Endometrial microvascular endothelial cells (primary cell): ENCODE results near the gene TAGAP. TPM values are rescaled to one million over a fixed set of nuclear protein-coding genes. Genes with fewer than 3 reads are reported as not detected.
"Not testable (repeated sequence)": the region's sequence is repeated elsewhere in the genome, so short reads cannot be mapped to it uniquely, and the experiment has no call there.

Source experiments
- in situ Hi-C: cut with HindIII; loops from 2 replicates; pipeline ENCODE4 v1.10.0; 2017; ENCODE audit warnings: low sequenced_read_pairs, low pct_unique_long_range_greater_than_20kb; ENCODE audit errors: inconsistent ontology term
- total RNA-seq: library from RNA; depleted of rRNA; stranded (reverse); fragments of >200 nt; gene quantifications from one replicate; pipeline ENCODE4 v1.2.3, GENCODE V29; 2015; ENCODE audit errors: inconsistent ontology term

The TAGAP gene
- total RNA-seq, 1 donor from 2014 or later: not detected

DNA sequence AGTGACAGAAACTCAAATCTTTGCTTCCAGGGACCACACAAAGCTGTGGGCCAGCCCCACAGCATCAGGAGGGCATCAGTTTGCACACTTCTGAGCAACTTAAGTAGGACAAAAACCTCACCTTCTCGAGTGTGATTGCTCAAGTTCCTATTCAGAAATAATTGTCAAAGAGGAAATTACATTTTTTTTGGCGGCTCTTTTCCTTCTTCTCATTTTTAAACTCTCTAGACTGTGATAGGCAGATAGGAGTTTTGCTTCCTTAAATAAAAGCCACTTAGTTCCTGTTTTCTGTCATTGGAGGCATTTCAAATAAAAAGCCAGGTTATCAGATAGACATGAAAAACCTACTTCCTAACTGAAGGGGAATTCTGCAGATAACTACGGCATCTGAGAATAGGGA is 11.2 kb upstream of the TAGAP start:
- in situ Hi-C loops: no loop called here

DNA sequence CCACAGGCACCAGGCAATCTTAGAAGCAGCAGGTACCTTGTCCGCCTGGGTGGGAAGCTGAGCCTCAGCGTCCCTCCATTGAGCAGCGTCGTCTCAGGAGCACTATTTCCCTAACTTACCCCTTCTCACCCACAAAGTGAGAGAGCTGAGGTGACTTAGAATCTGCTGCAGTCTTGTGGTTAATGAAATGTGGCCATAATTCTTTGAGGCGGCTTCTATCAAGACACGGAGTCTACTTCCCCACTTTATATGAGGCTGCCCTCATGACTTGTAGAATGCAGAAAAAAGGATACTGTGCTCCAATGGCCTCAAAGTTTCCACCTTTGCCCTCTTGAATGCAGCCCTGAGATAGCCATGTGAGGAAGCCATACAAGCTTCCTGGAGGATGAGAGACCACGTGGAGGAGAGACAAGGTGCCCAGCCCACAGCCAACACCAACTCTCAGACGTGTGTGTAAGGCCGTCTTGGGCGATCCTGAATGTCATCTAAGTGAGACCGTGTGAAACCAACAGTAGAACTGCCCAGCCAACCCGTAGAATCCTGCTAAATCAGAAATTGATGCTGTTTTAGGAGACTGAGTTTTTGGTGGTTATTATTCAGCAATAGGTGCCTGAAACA is 9.1 kb upstream of the TAGAP start:
- in situ Hi-C loops: no loop called here

DNA sequence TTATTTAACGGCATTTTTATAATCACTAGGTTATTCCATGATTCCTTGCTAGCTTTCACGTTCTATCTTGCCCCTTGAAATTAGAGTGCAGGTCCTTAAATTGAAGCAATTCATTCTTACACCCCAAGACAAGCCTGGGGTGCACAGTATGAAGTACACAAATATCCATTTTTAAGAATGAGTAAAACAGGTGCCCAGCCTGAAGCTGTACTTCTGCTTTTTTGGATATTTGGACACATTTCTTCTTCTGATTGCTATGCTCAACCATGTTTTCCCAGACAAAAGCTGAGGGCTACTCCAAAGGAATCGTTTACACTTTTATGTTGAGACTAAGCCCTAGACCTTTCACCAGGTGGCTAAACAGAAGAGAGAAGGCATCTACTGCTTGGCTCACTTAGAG is 7.9 kb upstream of the TAGAP start:
- in situ Hi-C loops: no loop called here

DNA sequence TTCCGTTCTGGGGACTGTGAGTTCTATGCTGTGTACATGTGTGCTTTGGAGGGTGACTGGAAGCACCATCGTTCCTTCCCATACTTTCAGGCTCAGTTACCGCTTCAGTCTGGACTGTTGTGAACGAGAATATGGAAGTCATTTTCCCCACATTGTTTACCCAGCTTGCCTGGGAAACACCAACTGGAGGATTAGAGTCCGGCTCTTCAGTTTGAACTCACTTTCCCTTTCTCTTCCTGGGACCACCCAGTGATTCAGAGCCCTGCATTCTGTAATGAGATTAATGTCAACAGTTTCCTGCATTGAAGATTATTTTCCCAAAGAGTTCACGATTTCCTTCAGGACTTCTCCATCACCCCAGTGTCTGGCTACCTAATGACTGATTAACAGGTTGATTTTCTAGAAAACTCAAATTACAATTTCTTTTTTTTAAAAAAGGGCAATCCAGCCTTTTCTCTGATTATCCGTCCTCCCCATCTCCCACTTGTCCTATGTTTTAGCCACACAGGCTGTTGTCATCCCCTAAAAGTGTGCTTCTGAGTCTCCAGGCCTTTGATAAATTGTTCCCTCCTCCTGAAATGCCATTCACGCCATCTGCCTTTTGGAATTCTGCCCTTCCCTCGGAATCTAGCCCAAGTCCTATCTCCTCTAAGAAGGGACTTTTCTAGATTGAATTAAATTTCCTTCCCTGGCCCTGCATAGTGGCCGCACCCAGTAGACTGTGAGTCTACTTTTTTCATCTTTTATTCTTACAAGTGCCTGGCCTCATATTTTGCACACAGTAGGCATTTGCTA is 3.3 kb upstream of the TAGAP start:
- in situ Hi-C loops: no loop called here

DNA sequence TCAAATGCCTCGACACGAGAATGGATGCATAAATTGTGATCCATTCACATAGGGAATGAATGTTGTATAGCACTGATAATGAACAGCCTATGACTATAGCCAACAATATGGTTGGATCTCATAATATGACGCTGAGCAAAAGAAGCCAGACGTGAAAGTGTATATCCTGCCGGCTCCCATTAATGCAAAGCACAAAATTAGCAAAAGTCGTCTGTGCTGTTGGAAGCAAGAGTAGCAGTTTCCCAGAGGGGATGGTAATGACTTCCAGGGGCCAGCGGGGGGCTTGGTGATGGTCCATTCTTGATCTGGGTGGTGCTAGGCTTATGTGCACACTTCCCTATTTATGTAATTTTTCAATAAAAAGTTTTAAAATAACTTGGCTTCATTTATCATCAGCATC is 1.0 kb upstream of the TAGAP start:
- in situ Hi-C loops: no loop called here

DNA sequence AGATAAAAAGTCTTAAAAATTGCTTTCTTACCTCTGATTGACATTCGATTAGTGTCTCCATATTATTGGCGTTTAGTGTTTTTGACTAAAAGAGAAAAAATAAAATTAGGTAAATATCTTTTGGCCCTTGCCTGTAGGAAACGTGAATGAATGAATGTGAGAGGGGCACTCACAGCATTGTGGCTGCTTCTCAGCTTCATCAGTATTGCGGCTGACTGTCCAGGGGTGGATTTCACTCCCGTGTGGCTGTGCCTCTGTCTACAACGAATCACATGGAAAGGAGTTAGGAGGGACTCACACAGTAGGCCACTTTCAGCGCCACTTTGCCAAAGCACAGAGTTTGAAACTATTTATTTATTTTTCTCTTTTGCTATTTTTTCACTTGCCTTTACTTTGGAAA is 844 bp downstream of the TAGAP start:
- in situ Hi-C loops: no loop called here

DNA sequence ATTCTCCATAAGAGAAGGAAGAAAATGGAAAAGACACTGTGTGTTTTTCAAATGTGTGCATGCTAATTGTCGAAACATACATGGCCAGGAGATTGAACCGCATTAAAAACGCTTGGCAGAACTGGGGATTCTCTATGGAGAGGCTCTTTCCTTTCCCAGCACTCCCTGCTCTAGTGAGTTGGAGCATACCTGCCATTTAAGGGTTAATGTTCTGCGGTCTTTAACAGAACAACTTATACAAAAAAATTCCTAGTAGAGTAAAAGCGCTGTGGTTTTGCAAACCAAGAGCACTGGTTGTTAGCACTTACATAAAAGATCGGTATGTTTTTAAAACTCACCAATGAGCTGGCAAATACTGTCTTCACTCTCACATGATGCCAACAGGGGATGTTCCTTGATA is 1.5 kb downstream of the TAGAP start:
- in situ Hi-C loops: no loop called here

DNA sequence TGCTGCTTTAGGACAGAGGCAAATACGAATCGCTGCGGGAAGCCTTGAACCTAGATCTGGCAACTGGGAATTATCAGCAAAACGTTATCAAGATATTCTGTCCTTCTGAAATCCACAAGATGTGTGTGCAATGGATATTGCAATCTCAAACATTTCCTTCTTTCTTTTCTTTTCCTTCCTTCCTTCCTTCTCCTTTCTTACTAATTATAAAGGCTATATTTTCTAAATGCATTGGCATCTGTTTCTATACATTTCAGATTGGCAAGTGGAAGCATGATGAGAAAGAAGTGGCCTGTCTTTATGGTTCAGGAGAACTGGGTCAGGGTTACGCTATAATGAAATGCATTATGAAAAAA is 2.0 kb downstream of the TAGAP start:
- in situ Hi-C loops: no loop called here

DNA sequence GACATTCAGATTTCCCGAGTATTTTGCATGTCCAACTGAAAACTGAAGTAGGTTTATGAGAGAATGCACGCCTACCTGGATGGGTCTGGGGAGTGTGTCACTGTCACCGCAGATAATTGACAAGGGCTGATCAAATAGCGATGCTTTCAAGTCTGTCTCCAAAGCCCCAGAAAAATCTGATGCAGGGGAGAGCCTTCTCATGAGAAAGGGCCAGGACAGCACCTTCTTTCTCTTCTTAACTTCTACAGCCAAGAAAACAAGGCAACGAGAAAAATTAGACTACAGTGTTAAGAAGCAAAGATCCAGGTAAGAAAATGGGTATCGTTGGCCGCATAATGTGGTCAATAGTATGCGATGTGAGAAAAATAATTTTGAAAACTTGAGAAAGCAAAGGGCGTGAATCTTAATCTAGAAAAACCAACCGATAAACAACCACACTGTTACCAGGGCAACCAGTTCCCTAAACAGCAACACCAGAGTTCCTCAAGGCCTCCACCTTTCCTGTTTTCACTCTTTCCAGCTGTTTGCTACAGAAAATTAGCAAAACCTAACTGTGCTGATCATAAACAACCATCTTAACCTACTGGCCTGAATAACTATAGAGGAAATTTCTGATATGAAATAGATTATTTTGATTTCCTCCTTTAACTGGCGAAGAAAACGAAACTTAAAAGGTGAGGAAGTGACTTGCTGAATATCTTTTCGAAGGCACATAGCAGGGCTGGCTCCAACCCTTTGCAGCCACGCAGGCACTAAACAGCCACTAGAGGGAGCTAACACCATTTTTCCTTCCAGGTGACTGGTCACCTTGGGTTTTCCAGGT is 2.6 kb downstream of the TAGAP start:
- in situ Hi-C loops: no loop called here

DNA sequence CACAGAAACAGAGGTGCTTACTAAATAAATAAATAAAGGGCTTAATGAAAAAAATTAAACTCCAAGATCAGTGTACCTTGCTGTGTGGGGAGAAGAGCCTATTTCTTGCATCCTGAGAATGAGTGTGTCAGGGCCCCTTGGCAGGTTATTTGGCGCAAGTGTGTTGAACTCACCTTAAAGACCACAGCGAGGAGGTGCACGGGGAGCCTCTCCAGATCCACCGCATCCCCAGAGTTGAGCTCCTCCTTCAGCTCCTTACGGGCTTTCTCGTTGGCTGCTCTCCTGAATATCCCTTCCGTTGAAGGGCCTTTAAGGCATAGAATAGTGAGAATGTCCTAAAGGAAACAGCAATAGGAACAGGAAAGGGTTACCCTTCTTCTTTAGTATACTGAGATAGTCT is 3.6 kb downstream of the TAGAP start:
- in situ Hi-C loops: no loop called here

DNA sequence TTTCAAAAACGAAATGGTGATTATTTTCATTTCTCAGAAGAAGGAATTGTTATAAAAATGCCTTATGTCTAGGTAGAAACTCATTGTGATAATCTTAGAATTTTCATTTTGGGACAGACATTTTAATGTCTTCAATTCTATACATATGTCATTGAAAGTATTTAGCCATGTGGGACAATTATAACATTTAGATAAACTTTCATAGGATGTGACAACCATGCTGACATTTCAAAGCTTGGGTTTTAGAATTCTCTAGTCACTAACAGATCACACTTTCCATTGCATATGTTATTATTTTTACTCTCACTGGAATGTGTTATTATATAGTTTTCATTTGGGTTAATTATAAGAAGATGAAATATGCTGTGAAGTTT is 4.9 kb downstream of the TAGAP start:
- in situ Hi-C loops: no loop called here

DNA sequence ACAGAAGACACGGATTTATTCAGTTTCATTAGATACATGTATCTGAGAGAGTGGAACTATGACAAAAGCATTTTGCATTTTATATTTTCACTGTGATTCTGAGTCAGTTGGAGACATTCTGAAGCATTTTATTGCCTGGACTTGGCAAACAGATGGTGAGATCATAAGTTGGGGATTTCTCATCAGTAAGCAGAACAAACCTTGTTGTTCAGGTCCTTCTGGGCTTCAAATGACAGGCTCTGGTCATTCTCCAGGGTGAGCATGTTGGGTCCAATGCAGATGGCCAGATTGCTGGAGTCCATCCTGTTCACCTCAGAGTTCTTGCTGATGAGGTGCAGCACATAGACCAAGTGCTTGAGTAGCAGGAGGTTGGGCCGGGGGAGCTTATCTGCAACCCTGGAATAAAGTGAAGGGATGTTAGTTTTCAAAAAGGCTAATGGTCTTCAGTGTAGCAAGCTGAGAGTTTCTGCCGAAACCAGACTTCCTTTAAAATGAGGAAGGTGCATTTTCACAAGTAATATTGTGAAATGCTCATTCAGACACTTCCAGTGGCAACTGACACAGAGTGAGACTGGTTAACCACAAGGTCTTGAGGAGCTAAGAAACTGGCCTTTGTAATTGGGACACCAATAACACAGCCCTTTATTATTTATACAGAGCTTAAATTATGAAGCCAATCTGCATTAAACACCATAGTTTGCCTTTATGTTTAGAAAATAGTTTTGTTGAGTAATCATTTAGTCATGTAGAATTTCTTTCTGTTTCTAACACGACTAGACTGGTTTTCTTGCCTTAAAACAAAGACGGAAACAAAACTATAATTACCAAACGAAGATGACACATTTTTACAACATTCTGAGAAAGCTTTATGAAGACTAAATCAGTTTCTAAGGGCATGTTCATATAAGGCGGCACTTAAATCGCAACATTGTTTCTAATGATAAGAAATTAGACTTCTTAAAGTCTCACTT is 5.6 kb downstream of the TAGAP start:
- in situ Hi-C loops: no loop called here

DNA sequence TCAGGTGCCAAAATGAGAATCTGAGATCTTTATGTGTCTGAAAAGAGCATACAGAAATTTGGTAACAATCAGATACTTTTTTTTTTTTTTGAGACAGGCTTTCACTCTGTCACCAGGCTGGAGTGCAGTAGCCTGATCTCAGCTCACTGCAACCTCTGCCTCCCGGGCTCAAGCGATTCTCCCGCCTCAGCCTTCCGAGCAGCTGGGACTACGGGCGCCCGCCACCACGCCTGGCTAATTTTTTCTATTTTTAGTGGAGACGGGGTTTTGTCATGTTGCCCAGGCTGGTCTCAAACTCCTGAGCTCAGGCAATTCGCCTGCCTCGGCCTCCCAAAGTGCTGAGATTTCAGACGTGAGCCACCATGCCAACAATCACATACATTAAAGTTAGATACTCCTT is 6.5 kb downstream of the TAGAP start:
- in situ Hi-C loops: not testable (repeated sequence)

DNA sequence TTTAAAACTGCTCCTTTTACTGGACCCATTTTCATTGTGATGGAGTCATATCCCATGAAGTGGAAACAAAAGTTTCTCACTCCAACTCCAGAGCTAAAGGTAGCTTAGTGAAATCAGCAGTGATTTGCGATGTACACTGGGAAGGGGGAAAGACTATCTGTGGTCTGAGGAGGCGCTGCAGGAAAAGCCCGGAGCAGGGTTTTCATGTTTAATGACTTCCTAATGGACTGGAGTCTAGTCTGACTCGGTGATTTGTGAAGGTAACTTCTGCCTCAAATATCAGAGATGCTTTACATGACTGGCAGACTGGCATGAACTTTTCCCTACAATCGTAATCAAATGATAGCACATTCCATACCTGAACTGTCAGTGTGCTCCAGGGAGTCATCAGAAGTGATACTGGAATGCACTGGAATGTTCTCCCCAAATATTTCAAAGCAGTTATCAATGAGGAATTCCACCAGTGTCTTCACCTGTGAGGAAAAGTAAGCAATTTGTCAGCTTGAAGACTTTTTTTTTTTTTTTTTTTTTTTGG is 7.0 kb downstream of the TAGAP start:
- in situ Hi-C loops: no loop called here

DNA sequence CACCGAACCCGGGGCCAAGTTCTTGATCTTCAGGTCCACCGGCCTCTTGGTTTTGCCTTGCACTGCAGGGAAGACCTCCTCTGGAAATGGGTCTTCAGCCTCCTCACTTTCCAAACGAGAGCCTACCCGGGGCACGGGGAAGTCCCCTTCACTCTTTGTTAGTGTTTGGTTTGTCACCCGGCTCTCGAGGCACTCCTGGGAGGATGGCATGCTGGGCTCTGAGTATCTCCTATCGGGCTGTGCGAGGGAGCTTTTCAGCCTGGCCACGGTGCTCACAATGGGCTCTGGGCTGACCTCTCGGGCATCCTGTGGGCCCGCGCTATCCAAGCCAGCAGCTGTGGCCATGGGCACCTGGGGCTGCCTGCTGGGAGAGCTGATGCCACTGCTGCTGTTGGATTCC is 8.1 kb downstream of the TAGAP start:
- in situ Hi-C loops: no loop called here

DNA sequence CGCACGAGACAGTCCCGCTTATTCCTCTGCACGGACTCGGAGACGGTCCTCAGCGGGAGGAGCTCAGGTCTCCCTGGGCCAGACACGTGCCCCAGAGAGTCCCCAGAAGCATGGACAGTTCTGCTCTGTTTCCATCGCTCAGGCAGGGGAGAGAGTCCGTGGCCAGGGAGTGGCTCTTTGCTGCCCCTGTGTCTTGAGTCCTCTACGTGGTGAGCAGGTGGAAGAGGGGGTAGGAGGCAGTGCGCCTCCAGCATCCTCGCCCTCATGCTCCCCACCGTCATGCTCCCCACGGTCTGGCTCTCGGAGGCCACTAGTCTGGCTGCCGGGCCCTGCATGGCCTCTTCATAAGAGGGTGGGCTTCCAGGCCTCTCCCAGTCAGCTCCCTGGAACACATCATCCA is 8.9 kb downstream of the TAGAP start:
- in situ Hi-C loops: no loop called here

DNA sequence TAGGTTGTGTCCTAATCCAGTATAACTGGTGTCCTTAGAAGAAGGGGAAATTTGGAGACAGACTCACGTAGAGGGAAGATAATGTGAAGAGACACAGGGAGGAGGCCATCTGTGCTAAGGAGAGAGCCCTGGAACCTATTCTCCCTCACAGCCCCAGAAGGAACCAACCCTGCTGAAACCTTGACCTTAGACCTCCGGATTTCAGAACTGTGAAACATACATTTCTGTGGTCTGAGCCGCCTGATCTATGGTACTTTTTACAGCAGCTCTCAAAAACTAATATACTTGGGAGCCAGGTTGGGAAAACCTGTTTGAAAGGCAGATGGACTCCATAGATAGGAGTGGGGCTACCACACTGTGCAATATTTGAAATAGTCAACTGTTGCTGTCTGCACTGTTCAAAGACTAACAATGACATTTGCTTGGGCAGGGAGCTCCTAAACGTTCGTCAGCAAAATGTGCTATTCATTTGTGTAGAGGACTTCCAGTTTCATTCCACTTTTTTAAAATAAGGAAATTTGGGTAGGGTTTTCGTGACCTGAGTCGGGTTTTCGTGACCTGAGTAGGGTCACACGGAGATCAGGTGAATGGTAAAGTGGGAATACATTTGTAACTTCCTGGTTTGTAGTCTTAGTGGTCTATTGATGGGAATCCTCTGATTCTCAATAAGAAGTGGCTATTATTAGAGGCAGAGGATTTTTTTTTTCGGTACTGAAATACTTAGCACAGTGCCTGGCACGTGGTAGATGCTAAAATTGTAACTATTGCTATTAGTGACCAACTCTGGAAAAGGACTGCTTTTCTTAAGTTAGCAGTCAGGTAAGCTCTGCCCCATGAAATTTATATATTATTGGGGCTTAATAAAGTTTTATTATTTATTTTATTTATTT is 11.4 kb downstream of the TAGAP start:
- in situ Hi-C loops: no loop called here

DNA sequence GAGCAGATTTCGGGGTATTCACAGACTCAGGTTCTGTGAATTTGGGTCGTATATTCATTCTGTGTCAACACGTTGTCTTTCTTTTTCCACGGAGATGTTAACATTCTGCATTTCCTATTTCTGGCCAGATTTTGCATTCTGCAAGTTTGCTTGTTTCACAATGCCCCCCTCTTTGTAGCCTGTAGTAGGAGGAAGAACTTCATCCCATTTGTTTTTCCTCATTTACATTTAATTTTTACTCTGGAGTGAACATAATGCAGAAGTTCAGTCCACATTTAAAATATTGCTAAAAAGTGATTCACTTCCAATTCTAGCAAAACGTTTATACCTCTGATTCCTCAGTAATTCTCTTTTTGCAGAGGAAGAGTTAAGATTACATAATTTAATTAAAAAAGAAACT is 12.9 kb downstream of the TAGAP start:
- in situ Hi-C loops: no loop called here
